PC-9 (cell line): ENCODE measurements around the gene LCOR.

ENCODE experiments used
- EZH2 ChIP-seq: fragments of 200-600 bp; sonication (generic); IDR thresholded peaks from 2 replicates; pipeline ENCODE4 v1.8.0; 2017; ENCODE audit warnings: antibody characterized with exemption, low read depth
- TF ChIP-seq, protein P1 (sequence below): fragments of 200-600 bp; sonication (generic); conservative IDR thresholded peaks from 2 replicates; pipeline ENCODE4 v1.6.1; 2017; ENCODE audit warnings: mixed run types, antibody characterized with exemption, mild to moderate bottlenecking, moderate library complexity

DNA sequence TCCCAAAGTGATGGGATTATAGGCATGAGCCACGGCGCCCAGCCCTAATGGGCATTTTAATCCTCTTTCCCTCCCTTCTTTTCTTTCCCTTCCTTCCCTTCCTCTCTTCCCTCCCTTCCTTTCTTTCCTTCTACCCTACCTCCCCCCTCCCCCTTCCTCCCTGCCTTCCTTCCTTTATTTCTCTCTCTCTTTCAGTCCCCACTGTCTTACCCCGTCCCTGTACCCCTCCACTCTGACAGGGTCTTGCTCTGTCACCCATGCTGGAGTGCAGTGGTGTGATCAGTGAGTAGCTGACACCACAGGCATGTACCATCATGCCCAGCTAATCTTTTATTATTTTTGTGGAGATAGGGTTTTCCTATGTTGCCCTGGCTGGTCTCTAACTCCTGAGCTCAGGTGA is 24.2 kb downstream of the LCOR start:
- TF ChIP-seq, protein P1, sequence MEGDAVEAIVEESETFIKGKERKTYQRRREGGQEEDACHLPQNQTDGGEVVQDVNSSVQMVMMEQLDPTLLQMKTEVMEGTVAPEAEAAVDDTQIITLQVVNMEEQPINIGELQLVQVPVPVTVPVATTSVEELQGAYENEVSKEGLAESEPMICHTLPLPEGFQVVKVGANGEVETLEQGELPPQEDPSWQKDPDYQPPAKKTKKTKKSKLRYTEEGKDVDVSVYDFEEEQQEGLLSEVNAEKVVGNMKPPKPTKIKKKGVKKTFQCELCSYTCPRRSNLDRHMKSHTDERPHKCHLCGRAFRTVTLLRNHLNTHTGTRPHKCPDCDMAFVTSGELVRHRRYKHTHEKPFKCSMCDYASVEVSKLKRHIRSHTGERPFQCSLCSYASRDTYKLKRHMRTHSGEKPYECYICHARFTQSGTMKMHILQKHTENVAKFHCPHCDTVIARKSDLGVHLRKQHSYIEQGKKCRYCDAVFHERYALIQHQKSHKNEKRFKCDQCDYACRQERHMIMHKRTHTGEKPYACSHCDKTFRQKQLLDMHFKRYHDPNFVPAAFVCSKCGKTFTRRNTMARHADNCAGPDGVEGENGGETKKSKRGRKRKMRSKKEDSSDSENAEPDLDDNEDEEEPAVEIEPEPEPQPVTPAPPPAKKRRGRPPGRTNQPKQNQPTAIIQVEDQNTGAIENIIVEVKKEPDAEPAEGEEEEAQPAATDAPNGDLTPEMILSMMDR: no peak
- no peak for TF ChIP-seq EZH2
